NCI-H82 treated with DMSO at 0.1 percent for 48 hours (cell line): ENCODE measurements around the gene FAM89A.

Experiments
- DNase-seq: peaks from one replicate; lab custom pipeline; 2025; ENCODE audit not compliant: unreplicated experiment; lab: John Stamatoyannopoulos, UW

FAM89A gene

GRCh38 chr1:231040019-231040799 lies at the start of gene FAM89A:
FAM89A (minus strand) TSS chr1:231040254; CDS start chr1:231040211, 43 bp downstream.
- no peak for DNase-seq

- no peak for DNase-seq
Measured at GRCh38 chr1:231084353-231084752, 44.3 kb upstream of the FAM89A start.

DNA sequence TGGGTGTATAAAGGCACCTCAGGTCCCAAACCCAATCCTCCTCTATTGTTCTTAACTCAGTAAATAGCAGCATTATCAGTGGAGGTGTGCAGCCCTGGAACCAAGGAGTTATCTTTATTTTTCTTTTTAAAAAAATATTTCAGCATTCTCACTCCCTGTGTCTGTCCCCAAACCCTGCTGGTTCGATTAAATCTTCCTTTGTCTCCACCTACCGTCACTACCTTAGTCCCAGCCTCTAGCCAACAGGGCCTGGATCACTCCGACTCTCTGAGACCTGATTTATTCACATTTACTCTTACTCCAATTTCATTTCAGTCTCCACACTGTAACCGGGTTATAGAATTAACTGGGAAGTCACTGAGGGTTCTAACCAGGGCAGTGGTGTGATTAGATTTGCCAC lies 39.1 kb upstream of the FAM89A start:
- DNase-seq: no peak

- DNase-seq: no peak
Measured at GRCh38 chr1:231078250-231078649, 38.2 kb upstream of the FAM89A start.

DNA sequence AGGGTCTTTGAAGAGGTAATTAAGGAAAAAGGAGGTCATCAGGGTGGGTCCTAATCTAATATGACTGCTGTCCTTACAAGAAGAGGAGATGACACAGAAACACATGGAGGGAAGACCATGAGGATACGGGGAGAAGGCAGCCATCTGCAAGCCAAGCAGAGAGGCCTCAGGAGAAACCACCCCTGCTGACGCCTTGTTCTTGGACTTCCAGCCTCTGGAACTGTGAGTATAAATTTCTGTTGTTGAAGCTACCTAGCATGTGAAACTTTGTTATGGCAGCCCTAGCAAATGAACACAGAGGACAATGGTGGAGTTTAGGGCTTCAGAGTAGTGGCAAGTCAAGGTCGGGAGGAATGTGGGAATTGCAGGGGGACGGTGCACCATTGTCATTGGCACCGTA lies 36.7 kb upstream of the FAM89A start:
- DNase-seq: no peak

- peak; percentile 69 for DNase-seq
Measured at GRCh38 chr1:231075497-231075896, 35.4 kb upstream of the FAM89A start.

DNA sequence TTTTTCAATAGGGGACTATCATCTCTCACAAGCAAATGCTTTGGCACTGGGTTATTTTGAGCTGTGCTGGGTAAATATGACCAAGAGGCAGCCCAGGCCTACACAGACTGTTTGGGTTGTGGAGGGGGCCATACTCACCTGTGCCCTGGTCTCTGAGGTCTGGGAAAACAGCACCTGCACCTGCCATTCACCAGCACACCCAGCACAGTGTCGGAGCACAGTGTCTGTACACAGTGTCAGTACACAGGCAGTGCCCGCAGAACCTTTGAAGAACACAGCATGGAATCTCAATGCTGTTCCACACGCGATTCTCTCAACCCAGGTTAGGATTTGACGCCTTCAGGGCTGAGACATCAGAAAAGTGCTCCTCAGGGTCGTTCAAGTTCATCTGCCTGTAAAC lies 35.0 kb upstream of the FAM89A start:
- DNase-seq: no peak

- no peak for DNase-seq
Measured at GRCh38 chr1:231074046-231074445, 34.0 kb upstream of the FAM89A start.

GRCh38 chr1:231073331-231073730 lies 33.3 kb upstream of the FAM89A start:
- no peak for DNase-seq

DNA sequence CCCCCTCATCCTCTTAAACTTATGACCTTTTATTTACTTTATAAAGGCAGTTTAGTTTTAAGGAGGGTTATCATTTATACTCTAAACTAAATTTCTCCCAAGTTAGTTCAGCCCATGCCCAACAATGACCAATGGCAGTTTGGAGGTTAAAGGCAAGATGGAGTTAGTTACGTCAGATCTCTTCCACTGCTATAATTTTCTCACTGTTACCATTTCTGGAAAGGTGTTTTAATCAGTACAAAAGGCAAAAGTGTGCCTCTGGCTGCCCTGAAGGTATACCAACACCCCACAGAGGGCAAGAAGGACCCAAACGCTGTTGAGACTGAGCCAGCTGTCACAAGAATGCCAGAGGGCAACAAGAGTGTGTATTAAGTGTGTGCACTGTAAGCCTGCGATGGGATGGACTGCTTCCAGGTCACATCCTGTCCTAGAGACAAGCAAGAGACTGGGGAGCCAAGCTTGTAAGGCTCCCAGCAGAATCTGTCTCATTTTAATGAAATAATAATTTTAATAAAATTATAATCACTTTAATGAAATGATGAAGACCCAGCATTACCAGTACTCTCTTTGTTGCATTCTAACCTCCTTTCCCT lies 32.5 kb upstream of the FAM89A start:
- no peak for DNase-seq

- no peak for DNase-seq
Measured at GRCh38 chr1:231072041-231072440, 32.0 kb upstream of the FAM89A start.

DNA sequence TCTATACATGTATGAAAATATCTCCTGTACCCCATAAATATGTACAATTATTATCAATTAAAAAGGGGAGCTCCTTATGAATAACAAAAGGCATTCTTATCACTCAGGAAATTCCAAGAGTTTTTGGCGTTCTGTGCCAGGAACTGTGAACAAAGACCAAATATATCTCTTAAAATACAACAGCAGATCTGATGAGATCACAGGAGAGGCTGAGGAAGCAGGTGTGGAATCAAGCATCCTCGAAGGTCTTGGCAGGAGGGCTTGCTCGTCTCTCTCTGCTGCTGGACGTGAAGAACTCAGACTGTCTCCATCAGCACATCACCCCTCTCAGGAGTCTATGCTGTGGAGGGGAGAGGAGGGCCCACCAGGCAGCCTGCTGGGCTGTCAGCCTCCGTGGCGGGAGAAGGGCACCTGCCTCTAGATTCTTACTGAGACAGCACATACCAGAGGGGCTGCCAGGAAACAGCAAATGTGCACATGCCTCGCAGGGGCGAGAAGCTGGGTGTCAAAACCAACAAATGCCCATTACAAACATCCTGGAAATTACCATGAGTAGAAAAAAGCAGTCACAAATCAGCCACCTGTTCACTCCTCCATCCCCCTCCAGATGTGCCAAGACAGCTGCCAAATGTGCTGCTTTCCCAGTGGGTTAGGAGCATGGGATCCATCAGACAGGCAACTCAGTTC lies 30.8 kb upstream of the FAM89A start:
- DNase-seq: no peak

DNA sequence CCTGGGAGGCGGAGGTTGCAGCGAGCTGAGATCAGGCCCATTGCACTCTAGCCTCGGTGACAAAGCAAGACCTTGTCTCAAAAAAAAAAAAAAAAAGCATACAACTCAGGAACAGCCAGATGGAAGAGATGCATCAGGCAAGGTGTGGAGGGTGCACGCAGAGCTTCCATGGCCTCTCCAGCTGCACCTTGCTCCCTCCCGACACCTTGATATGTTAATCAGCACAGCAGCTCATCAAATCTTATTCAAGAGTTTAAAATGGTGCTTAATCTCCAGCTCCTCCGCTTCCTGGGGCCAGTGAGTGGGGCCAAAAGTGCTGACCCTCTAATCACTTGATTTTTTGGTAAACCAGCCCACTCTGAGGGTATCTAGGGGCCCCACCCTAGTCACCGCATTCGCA lies 29.3 kb upstream of the FAM89A start:
- DNase-seq: no peak

DNA sequence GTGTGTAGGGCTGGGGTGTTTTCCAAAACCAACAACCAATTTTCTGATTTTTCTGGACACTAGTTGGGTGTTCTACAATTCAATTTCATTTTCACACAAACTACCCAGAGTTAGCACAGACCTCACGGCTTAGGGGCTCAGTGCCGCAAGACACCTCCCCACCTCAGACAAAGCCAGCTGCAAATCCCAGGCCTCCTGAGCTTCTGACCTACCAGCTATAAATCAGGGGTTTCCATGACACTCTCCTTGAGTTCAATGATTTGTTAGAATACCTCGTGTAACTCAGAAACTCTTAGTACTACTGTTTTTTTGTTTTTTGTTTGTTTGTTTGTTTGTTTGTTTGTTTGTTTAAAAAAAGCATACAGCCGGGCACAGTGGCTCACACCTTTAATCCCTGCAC lies 28.7 kb upstream of the FAM89A start:
- DNase-seq: no peak

DNA sequence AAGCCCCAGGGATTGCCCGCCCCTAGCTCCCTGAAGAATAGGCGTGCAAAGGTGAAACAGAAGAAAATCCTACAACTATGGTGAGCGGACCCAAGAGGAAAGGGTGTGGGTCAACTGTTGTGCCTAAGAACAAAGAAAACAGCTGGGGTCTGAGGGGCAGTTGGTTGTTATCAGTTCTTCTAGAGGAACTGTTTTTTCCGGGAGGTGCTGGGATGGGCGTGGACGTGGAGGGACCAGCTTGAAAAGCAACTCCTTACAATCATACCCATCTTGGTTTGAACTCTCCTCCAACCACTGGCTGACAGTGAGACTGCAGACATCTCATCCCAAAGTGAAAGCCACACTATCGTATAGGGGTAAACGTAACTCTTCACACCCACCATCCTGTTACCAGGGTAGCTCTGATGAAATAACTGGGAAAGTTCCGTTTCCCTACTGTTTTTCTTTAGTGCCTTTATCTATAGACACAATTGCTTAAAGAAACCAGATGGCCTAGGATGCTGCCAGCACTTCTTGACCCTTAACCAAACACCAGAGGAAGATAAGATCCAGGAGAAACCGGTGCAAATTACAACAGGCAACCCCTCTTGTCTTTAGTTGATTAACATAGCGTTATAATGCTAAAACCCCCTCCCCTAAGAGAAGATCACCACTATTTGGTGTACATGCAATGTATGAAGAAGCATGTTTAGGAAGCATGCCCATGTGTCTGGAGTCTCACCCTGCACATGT lies 25.6 kb upstream of the FAM89A start:
- DNase-seq: no peak

- no peak for DNase-seq
Measured at GRCh38 chr1:231064418-231064817, 24.4 kb upstream of the FAM89A start.

DNA sequence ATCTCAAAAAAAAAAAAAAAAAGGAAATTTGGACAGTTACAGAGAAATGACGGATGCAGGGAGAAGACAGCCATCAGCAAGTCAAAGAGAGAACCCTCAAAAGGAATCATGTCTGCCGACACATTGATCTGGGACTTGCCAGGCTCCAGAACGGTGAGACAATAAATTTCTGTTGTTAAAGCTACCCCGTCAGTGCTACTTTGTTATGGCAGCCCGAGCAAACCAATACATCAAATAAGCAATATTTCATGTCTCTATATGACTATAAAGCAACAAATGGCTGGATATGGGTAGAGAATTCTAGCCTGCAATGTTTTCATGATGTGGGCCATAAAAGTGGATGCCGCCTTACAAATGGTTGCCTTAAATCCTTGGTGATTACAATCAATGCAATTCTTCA lies 23.3 kb upstream of the FAM89A start:
- no peak for DNase-seq

- DNase-seq: peak; percentile 65
Measured at GRCh38 chr1:231062500-231063270, 22.6 kb upstream of the FAM89A start.

GRCh38 chr1:231059566-231060193 lies 19.6 kb upstream of the FAM89A start:
- no peak for DNase-seq

GRCh38 chr1:231058416-231059109 lies 18.5 kb upstream of the FAM89A start:
- no peak for DNase-seq
